HG02970 (cell line): Measurements from ENCODE around the gene NXF2B.
"Not testable (repeated sequence)": the region's sequence is repeated elsewhere in the genome, so short reads cannot be mapped to it uniquely, and the experiment has no call there.

Source experiments
- ATAC-seq: cut with Tn5 transposase; IDR thresholded peaks from one replicate; pipeline ENCODE4 v1.9.1; 2021; ENCODE audit warnings: mild to moderate bottlenecking, moderate library complexity, moderate number of reproducible peaks; ENCODE audit not compliant: unreplicated experiment, low FRiP score

The NXF2B gene, protein sequence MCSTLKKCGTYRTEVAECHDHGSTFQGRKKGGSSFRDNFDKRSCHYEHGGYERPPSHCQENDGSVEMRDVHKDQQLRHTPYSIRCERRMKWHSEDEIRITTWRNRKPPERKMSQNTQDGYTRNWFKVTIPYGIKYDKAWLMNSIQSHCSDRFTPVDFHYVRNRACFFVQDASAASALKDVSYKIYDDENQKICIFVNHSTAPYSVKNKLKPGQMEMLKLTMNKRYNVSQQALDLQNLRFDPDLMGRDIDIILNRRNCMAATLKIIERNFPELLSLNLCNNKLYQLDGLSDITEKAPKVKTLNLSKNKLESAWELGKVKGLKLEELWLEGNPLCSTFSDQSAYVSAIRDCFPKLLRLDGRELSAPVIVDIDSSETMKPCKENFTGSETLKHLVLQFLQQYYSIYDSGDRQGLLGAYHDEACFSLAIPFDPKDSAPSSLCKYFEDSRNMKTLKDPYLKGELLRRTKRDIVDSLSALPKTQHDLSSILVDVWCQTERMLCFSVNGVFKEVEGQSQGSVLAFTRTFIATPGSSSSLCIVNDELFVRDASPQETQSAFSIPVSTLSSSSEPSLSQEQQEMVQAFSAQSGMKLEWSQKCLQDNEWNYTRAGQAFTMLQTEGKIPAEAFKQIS

DNA sequence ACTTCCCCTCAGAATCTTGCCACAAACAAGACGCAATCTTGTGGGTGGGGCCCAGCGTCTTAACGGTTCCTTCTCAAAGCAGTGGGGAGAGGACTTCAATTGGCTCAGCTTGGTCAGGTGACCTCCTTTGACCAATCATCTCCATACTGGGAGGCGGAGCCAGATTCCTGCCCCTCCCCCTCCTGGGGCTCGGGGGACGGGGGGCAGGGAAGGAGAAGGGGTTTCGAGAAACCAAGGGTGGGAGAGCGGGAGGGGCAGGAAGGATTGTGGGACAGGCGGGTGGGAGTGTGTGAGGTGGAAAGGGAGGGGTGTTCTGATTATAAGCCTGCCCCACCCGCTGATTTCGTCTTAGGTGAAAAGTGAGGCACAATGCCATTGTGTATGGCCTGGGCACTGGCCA is at the start of gene NXF2B:
TSS of gene NXF2B (minus strand) at position 101 of the 400 bp plus-strand sequence. CDS start 59,972 bp downstream, outside the sequence.
- ATAC-seq = not testable (repeated sequence)

DNA sequence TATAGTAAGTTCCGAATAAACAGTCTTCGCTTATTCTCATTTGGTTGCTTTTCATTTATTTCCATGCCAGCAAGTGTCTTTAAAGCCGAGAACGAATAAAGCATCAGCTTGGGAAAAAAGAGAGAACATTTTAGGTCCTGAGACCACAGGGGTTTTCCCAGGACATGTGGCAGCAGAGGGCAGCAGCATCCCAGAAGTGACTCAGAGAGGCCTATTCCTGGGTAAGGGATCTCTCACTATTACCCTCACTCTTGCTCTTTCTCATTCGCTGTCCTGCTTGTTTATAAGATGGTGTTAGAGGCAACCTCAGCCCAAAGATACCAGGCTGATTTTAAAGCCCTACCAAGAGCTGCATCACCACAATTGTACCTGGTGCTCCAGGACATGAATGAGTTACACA is 39.0 kb upstream of the NXF2B start:
- not testable (repeated sequence) for ATAC-seq

DNA sequence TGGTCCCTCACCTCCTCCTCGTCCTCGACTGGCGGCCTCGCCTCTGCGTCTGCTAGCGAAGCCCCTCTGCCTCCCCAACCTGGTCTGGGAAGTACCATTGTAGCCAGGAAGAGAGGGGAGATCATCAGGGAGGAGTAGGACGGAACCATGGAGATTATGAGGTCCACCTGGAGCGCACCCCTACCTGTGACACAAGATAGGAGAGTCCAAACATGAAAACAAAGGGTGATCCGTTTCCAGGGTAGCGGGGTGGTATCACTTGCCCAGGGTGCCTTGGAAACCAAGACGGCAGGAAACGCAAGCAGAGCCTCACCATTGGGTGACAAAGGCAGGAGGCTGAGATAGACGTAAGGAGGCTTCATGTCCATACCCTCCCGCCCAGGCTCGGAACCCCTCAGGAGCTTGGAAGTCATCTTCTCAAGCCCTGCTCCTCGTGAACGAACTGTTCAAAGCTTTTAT is 32.0 kb upstream of the NXF2B start, which contains the start of gene TCP11X2:
TSS of gene TCP11X2 (minus strand) at position 51 of the 459 bp plus-strand sequence.
- not testable (repeated sequence) for ATAC-seq

DNA sequence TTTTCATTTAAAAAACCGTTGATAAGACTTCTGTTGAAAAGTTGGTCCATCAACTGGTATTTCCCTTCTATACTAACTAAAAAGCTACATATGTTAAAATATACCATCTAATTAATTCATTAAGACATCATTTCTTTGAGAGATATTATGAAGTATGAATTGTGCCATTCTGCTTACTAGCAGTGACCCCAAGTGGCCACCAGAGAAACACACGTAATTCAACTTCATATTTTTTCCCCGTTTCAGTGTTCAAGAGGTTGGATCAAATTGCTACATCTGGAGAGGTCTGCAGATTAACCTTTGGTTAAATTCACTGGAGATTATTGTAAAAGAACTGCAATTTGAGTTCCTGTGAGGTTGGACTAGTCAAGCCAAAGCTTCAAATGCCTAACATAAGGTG is 30.4 kb upstream of the NXF2B start:
- not testable (repeated sequence) for ATAC-seq

DNA sequence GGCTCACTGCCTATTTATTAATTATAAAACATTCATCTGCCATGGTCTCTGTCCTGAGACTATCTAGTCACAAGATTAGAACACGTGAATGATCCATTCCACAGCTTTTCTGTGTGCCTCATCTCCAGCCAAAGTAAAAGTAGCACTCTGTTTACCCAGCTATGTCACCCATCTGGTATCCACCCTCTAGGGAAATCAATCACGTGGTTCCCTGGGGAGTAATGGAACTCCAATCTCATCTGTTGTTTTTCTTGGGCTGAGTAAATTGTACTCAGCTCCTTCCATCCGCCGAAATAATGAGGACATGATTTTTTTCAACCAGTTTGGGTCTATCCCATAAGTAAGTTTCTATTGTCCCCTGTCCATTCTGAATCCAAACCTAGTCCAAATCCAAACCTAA is 18.8 kb upstream of the NXF2B start:
- ATAC-seq = not testable (repeated sequence)

DNA sequence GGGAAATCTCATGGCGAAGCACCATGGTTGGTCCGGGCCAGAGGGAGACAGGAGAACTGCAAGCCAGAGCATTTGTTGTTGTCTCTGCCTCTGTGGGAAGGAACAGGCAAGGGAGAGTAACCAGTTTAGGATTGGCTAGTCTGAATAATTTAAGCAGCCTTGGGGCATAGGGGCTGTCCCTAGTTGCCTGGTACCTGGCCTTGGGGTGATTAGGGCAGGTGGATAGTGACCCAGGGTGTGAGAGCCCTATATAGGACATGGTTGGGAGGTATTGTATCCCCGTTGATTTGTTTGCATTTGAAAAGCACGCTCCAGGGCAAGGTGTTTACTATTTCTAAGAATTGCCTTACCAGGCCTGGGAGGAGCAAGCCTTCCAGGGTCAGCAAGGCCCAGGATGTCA is 25.3 kb downstream of the NXF2B start:
- not testable (repeated sequence) for ATAC-seq

DNA sequence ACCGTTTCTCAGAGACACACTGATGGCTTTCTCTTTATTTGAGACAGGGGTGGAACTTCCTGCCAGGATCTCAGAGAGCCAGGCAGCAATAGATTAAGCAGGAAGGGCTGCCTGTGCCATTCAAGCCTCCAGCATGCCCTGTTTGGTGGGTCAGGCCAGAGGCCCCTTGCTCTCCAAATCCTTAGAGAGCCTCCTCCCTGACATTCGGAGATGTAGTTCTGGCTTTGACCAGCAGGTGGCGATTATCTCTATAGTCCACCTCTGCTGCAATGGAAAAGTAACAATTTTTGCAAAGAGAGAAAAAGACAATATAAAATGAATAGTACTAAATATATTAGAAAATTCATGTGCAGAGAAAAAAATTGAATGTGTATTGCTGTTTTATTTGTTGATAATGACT is 93.9 kb downstream of the NXF2B start:
- ATAC-seq = peak; percentile 84

DNA sequence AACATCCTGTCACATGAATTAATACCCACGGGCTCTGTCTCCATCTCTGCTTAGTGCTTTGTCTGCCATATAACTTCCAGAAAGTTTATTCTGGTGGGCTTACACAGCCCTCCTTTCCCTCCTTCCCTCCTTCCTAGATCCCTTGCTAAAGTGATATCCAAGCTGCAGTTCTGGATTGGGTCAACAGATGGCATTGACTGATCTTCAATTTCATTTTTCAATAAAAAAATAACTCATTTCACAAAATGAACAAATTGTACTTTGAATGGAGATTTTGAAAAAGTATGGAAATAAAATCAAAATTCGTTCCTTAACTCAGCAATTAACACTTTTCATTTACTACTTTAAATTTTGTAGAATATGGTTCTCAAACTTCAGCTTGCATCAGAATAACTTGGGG is 97.9 kb downstream of the NXF2B start:
- no peak for ATAC-seq

DNA sequence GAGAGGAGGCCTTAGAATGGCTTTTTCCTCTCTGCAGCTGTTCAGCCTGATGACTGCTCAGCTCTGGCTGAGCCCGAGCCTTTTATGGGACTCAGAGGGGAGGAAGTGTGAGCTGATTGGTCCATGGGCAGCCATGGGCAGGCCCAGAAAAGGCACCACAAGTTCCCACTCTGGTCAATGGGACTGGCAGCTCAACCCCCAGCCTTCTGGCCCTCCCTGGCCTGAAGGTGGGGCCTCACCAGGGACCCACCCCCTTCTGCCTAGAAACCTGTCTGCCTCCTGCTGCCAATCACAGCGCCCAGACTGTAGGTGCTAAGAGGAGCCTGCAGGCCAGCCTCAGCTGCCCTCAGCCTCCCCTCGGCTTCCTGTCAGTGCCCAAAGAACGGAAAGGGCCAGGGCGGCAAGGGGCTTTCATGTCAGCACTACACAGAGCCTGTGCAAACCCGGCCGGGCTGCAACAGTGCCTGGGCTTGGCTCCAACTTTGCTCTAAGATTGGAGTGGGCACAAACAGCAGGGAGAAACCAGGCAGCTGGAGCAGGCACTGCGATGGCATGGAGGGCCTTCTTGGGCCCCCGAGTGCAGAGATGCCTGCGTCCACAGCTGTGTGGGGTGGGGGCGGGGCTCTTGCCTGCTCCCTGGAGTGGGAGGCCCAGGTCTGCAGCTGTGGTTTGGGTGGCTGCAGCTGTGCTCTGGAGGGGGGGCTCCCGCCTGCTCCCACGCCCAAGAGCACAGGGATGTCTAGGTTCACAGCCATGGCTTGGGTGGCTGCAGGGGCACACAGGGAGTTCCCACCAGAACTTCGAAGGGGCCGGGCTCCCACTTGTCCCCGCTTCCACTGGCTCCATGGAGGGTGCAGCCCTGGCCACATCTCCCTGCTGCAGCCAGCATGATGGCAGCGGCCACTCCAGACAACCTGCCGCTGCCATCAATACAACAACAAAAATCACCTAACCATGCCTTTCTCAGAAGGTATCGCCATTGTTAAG is 100.2 kb downstream of the NXF2B start:
- no peak for ATAC-seq

DNA sequence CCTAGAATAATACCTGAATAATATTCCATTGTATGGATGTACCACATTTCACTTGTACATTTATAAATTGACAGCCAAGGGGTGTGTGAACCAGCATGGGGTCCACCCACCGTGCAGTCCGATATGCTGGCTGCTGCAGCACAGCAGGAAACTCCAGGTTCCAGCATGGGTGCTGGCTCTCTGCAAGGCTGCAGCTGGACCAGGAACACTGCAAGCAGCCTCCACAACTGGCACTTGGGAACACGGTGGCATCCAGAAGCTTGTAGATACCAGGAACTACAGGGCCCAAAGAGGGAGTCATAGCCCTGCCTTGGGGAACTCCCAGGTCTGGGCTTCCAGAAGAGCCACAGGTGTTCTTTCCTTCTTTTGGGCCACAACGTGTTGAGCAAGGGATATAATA is 101.6 kb downstream of the NXF2B start:
- no peak for ATAC-seq
